IPS-18c (cell line): ENCODE results near the gene UBALD2.
"Not testable (repeated sequence)": the region's sequence is repeated elsewhere in the genome, so short reads cannot be mapped to it uniquely, and the experiment has no call there.

ENCODE experiments used
- H3K4me3 ChIP-seq: 2 replicates; pipeline ENCODE4 v1.7.0; 2013; ENCODE audit warnings: low read depth, mild to moderate bottlenecking, low read length, moderate library complexity; ENCODE audit not compliant: insufficient read depth
- H3K9me3 ChIP-seq: one replicate; pipeline ENCODE4 v1.6.1; 2013; ENCODE audit warnings: mild to moderate bottlenecking, low read length, moderate library complexity; ENCODE audit not compliant: control insufficient read depth, insufficient read depth

Gene UBALD2

DNA sequence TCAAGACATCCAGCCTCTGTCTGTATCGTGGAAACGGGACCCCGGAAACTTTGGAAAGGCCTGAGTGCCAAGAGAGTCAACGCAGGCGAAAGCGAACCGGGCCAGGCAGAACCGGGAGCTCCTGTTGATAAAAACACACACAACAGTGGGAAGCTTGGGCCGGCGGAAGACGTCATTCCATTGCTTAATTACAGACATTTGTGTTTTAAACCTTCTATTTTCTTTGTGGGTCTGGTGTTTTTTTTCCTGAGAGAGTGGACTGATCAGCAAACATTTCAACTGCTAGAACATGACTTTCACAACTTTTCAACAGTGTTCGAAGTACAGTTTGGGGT is 24.0 kb upstream of the UBALD2 start:
- no peaks in the 10 kb centered on the region for H3K9me3 ChIP-seq
- H3K4me3 ChIP-seq, result peak overlapping the region; percentile 63

DNA sequence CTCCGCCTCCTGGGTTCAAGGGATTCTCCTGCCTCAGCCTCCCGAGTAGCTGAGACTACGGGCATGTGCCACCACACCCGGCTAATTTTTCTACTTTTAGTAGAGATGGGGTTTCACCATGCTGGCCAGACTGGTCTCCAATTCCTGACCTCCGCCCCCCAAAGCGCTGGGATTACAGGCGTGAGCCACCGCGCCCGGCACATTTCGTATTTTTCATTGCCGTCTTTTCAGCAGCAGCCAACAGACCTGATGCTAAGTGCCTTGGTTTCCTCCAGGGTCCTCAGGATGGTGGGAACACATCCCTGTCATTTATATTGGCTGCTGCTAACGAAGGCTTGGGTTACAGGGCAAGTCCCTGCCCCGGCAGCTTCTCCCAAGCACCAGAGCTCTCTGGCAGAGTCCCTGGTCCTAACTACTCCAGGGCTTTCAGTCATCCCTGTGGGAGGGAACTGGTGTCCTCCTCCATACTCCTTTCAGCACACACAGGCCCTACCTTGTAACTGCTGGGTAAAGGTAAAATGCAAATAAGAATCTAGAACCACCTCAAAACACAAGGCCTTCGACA is 23.4 kb upstream of the UBALD2 start:
- Histone ChIP-seq H3K4me3 (no peak overlapping the region), H3K9me3 (no peaks in the 10 kb centered on the region)

DNA sequence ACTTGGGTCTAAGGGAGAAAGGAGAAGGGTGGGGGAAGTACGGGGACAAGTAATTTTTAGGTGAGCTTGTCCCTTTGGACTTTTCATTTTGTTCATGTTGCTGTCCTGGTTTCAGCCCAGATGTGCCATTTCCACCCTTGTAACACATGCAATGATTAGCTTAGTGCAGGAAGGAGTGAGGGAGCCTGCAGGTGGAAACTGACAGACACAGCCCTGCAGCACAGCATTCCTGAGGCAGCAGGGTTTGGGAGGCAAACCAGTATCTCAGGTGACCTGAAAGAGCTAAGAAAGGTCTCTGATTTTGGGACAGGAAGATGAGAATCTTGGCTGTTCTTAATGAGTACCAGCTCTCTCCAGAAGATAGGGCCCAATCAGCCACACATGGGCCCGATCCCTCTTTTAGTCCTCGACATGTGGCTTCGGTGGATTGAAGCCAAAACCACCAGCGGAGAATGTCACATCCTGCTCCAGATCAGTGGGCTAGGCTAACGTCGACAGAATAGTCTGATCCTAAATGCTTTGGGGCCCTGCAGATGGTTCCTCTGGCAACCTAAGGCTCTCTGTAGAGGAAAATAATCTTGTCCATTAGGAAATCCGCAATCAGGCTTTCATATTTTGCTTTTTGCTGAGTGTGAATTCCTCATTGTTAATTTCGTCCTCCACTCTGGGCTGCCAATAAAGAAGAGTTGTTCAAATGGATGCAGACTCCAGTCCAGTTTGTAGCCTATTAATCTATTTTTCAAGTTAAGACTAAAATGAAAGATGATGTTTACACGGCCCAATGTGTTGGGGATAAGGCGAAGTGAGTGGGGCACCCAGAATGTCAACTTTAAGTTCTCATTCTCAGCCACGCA is 21.1 kb upstream of the UBALD2 start:
- Histone ChIP-seq H3K4me3 (no peak overlapping the region), H3K9me3 (no peaks in the 10 kb centered on the region)

DNA sequence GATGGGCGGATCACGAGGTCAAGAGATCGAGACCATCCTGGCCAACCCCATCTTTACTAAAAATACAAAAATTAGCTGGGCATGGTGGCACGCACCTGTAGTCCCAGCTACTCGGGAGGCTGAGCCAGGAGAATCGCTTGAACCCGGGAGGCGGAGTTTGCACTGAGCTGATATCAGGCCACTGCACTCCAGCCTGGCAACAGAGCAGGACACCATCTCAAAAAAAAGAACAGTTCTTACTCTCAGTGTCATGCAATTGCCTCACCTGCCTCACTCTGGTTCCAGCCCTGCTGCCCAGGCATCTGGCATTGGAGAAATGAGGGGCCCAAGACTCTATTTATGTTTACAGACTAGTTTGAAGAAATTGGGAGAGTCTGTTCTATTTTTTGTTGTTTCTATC is 20.4 kb upstream of the UBALD2 start:
- not testable (repeated sequence) for H3K9me3 ChIP-seq, H3K4me3 ChIP-seq

DNA sequence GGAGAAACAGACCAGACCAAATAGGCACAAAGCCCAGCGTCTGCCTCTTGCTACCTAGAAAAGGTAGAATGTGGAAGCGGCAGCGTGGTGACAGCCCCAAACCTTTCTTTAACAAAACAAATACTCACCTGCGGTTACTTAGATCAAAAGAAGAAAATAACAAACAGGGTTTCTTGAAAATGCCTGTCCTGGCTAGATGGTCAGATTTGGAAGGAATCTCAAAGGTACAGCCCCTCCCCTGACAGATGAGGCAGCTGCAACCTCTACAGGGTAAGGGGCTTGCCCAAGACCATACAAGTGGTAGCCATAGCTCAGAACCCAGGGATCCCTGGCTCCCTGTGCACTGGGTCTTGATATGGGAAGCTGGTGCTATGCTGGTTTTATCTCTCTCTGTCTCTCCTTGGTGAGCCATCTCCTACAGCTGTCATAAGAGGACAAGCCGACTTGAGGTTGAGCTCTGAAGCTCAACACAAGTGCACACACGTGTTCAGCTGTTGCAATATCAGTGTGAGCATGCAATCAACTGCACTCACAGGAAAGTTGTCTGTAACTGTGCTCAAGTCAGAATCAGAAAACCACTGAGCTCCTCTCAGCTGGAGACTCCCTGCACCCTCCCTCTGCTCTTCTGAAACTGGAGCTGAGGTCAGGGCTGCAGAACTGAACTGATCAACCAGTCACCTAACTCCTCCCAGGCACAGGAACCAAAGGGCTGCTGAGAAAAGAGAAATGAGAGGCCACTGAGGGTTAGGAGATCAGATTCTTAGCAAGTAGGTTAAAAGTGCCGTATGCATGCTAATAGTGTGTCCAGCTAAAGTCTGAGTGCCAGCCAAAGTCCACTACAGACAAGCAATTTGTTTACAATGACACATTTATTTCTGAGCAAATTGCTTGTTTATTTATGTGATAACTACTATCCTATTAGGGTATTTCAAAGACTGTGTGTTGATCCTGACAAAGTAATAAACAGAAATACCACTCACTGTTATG is 18.8 kb upstream of the UBALD2 start:
- H3K4me3 ChIP-seq, result no peak overlapping the region
- H3K9me3 ChIP-seq, result no peaks in the 10 kb centered on the region

DNA sequence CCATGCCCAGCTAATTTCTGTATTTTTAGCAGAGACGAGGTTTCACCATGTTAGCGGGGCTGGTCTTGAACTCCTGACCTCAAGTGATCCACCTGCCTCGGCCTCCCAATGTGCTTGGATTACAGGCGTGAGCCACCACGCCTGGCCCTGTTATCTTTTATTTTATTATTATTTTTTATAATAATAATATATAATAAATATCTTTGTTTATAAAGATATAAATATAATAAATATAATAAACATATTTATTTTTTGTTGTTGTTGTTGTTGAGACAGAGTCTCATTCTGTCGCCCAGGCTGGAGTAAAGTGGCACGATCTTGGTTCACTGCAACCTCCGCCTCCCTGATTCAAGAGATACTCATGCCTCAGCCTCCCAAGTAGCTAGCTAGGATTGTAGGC is 17.8 kb upstream of the UBALD2 start:
- H3K9me3 ChIP-seq, result no peaks in the 10 kb centered on the region
- no peak overlapping the region for H3K4me3 ChIP-seq

DNA sequence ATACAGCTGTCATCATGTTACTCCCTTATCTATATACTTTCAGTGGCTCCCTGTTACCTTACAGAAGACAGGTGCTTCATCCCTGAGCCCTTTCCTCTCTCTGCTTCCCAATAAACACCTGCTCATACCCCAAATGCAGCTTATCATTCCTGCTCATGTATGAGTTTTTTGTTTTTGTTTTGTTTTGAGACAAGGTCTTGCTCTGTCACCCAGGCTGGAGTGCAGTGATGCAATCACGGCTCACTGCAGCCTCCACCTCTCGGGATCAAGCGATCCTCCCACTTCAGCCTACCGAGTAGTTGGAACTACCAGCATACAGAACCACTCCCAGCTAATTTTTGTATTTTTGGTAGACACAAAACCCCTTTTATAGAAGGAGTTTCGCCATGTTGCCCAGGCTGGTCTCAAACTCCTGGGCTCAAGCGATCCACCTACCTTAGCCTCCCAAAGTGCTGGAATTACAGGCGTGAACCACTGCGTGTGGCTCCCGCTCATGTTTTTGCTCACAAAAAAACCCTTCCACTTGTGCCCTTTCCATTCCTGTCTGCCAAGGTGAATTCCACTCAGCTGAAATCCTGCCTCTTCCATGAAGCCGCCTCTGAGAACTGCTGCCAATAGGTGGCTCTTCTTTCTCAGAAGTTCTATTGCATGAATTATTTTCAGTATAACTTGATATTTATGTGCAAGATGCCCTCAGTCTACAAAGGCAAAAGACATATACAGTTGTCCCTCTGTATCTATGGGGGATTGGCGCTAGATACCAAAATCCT is 16.9 kb upstream of the UBALD2 start:
- Histone ChIP-seq H3K9me3 (no peaks in the 10 kb centered on the region), H3K4me3 (no peak overlapping the region)

DNA sequence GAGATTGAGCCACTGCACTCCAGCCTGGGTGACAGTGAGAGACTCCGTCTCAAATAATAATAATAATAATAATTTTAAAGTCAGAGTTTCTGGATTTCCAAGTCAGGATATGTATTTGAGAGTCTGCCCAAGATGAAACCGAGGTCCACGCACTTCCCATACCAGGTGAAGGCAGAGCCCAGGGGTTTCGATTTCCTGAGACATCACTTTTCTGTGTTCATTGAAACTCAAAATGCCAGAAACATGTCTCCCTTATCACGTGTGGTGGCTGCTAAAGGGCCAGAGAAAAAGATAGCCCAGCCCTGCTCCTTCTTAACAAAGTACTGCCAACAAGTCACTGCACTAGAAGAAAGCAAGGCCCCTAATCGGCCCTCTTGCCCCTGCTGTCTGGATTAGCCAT is 15.0 kb upstream of the UBALD2 start:
- Histone ChIP-seq H3K9me3 (no peaks in the 10 kb centered on the region), H3K4me3 (no peak overlapping the region)

DNA sequence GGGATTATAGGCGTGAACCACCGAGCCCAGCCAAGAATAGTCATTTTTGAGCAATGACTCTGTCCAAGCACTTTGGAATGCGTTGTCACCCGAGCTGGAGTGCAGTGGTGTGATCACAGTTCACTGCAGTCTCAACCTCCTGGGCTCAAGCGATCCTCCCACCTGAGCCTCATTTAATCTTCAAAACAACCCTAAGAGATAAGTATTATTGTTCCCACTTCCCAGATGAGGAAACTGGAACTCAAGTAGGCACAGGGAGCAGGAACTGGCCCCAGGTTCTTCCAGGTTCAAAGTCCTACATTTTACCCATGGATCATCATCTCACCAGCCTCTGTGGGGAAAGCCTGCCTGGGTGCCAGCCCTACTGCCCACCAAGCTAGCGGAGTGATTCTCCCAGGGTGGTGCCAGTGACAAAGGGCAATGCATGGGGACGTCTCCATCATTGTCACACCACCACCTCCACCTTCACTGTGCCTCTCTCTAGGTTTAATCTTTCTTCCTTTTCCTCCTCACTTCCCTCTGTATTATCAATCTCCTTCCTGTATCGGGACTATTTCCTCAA is 13.6 kb upstream of the UBALD2 start:
- Histone ChIP-seq H3K9me3 (peaks cover 2% of the 10 kb centered on the region), H3K4me3 (no peak overlapping the region)

DNA sequence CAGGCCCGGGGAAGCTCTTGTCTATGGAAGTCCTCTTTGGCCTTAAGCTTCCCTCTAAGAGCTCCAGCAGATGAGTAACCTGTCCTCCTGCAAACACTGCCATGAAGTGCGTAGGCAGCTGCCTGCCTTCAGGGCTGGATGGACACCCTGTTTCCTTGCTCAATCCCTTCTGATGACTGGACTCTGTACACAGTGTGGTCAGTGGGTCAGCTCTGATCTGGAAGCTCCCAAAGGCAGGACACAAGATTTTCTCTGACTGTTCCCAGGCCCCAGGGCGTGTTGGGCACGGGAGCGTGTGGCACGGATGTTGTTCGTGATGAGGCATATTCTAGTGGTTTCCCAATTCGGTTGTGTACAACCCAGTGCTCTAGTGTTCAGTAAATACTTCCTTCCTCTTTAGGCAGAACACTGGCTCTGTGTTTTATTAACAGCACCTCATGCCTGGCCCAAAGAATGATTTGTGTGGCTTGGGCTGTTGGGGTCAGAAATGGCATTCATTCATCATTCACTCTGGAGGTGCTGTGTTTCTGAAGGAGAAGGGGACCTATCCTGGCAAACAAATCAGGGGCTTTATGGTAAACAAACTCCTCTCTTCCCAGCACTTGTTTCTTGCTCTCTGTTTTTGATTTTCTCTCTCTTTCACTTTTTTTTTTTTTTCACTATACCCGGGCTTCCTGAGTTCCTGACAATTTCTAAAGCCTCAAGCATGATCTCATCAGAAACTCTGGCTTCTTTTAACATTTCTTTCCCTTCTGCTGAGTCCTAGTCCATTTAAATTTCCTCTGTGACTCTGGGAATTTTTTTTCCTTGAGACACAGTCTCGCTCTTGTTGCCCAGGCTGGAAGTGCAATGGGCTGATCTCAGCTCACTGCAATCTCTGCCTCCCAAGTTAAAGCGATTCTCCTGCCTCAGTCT is 12.9 kb upstream of the UBALD2 start:
- Histone ChIP-seq H3K9me3 (peaks cover 2% of the 10 kb centered on the region), H3K4me3 (no peak overlapping the region)

DNA sequence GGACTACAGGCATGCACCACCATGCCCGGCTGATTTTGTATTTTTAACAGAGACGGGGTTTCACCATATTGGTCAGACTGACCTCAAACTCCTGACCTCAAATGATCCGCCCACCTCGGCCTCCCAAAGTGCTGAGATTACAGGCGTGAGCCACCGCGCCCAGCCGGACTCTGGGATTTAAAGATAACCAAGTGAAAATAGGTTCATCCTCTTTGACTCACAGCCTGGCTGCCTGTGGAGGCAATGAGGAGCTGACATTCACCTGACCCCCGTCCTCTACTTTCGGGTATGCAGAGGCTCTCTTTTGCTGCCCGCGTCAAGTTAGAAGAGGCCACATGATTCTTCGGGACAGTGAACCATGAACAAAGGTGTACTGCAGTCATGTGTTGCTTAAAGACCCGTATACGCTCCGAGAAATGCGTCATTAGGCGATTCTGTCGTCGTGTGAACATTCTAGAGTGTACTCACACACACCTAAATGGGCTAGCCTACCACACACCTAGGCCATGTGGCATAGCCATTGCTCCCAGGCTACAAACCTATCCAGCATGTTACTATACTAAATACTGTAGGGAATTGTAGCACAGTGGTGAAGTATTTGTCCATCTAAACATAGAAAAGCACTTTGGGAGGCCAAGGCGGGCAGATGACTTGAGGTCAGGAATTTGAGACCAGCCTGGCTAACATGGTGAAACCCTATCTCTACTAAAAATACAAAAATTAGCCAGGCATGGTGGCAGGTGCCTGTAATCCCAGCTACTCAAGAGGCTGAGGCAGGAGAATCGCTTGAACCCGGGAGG is 12.0 kb upstream of the UBALD2 start:
- not testable (repeated sequence) for H3K4me3 ChIP-seq, H3K9me3 ChIP-seq

DNA sequence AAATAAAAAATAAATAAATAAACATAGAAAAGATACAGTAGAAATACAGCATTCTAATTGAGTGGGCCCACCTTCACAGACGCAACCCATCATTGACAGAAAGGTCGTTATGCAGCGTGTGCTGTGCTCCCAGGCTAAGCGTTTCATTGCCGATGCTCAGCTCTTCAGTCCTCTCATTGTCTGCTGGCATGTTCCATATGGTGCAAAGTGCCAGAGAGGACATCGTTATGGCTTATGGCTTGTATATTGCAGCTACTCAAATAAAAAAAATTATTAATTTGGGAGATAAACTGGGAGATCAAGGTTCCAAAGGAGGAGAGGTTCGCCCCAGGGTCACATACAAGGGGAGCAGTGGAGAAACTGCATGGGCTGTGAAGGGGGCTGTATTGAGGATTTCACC is 11.3 kb upstream of the UBALD2 start:
- peaks cover 2% of the 10 kb centered on the region for H3K9me3 ChIP-seq

DNA sequence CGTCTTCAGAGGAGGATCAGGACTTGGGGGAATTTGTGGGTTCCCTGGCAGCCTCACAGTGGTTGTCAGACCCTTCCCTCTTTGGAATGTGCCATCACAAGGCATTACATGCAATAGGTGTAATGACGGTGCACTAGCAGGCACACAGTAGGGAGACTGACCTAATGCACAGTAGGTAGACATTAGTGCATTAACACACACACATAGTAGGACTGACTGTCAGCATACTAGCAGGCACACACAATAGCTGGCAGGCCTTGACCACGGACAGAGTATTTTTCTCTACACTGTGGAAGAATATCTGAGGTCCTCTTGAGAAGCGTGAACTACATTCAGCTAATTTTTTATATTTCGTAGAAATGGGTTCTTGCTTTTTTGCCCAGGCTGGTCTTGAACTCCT is 10.9 kb upstream of the UBALD2 start:
- H3K4me3 ChIP-seq, result no peak overlapping the region
- peaks cover 2% of the 10 kb centered on the region for H3K9me3 ChIP-seq

More for the DNA sequence above, 11.3 kb upstream of the UBALD2 start:
- no peak overlapping the region for H3K4me3 ChIP-seq

DNA sequence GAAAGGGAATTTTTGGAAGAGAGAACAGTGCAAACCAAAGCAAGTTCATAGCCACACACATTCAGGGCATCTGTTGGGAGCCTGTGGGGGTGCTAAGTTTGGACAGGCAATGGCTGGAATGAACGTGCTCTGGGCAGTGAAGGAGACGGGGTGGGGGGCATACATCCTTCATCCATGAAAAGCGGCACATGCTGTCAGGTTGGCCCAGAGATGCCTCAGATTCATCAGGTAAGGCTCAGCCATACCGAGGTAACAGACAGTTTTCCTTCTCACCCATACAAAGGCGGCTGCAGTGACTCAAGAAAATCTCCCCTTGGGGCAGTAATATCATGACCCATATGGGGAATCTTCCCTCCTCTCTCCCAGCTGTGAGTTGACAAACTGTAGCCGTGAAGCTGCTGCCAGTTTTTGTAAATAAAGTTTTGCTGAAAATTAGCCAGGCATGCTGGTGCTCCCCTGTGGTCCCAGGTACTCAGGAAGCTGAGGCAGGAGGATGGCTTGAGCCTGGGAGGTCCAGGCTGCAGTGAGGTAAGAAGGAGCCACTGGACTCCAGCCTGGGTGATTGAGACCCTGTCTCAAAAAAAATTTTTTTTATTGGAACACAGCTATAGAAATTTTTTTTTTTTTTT is 9.2 kb upstream of the UBALD2 start:
- Histone ChIP-seq H3K4me3 (no peak overlapping the region), H3K9me3 (peaks cover 2% of the 10 kb centered on the region)

DNA sequence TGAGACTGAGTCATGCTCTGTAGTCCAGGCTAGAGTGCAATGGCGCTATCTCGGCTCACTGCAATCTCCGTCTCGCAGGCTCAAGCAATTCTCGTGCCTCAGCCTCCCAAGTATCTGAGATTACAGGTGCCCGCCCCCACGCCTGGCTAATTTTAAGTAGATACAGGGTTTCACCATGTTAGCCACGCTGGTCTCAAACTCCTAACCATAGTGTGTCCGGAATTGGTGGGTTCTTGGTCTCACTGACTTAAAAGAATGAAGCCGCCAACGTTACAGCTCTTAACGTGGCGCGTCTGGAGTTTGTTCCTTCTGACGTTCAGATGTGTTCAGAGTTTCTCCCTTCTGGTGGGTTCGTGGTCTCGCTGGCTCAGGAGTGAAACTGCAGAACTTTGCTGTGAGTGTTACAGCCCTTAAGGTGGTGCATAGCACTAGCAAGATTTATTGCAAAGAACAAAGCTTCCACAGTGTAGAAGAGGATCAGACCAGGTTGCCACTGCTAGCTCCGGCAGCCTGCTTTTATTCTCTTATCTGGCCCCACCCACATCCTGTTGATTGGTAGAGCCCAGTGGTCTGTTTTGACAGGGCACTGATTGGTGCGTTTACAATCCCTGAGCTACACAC is 8.6 kb upstream of the UBALD2 start:
- not testable (repeated sequence) for H3K9me3 ChIP-seq, H3K4me3 ChIP-seq
